HG03103 (cell line): ENCODE data around the gene HPS6.
"Not testable (repeated sequence)": the region's sequence is repeated elsewhere in the genome, so short reads cannot be mapped to it uniquely, and the experiment has no call there.

Source experiments
- ATAC-seq: cut with Tn5 transposase; IDR thresholded peaks from one replicate; pipeline ENCODE4 v1.9.1; 2021; ENCODE audit warnings: low read depth; ENCODE audit not compliant: unreplicated experiment

HPS6 gene

DNA sequence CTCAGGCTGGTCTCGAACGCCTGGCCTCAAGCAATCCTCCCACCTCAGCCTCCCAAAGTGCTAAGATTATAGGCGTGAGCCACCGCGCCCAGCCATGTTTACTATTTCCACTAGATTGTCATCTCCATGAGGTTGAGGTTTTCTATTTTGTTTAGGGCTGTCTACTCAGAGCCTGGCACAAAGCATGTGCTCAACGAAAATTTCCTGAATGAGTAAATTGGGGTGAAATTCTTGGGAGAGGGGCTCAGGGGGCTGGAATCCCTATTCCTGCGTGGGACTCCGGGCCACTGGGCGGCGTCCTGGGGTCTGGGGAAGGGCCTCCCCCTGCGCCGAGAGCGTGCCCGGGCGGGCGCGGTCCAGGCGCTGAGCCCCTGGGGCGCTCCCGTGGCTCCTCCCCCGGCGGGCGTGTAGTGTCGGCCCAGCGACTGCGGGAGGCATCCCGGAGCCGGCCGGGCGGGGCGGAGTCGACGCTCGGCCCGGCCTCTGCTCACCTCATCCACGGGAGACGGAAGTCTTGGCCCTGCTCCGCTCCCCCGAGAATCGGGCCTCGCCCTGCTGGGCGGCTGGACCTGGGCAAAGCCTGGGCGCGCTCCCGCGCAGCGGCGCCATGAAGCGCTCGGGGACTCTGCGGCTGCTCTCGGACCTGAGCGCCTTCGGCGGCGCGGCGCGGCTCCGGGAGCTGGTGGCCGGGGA lies at the start of gene HPS6:
HPS6 (plus strand) TSS at position 482 of the 693 bp plus-strand sequence; CDS start at position 608, 126 bp downstream.
- peak; percentile 92 for ATAC-seq

DNA sequence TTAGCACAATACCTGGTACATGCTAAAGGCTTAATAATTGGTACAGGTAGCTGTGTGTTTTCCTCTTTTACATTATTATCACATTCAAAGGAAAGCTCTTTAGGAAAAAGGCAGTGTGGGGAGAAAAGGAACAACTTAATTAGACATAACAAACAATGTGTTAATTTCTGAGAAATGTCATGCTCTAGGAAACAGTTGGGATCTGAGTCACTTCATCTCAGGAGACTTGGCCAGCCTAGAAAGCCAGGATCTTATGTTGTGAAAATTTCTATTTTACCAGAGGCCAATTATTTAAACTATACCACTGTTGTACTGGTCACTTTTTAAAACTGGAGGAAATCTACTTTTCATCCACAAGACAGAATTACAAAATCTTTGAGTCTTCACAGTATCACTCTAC lies 48.7 kb upstream of the HPS6 start:
- ATAC-seq, result no peak

DNA sequence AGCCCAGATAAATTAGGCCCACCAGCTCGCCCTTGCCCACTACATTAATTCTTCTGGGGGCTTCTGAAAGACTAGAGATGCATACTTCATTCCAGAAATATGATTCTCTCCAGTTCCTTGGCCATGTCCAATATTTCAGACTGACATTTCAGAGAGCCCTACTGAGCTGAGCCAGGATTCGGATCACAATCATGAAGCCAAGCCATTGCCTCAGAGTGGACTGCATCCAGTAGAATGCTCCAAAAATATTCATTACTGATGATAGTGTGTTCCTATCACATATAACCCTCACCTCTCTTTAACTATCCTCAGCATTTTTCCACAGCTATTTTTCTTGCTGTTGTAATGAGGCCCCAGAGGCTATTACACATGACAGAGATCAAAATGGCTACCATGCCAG lies 47.9 kb upstream of the HPS6 start:
- ATAC-seq, result no peak

DNA sequence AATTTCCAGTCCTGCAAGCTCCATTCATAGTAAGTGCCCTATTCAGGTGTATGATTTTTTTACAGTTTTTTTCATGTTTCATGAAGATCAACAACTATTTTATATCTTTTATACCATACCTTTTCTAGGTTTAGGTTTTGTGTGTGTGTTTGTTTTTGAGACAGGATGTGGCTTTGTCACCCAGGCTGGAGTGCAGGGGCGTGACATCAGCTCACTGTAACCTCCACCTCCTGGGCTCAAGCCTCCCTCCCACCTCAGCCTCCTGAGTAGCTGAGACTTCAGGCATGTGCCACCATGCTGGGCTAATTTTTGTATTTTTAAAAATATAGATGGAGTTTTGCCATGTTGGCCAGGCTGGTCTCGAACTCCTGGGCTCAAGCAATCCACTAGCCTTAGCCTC lies 44.2 kb upstream of the HPS6 start:
- no peak for ATAC-seq

DNA sequence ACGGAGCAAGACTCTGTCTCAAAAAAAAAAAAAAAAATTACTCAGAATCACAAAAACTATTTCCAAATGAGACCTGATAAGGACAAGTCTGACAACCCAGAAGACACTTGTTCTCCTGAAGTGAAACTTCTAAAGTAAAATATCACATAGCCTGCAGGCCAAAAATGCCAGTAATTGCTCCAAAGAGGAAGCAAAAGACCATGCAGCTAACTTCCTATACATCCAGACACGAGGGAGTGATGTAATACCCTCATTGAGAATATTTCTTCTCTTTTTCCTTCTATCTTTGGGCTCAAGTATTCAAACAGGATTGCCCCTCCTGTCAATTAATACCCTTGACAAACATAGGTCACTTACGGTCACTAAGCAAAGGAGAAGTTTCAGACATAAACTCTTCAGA lies 40.4 kb upstream of the HPS6 start:
- no peak for ATAC-seq

DNA sequence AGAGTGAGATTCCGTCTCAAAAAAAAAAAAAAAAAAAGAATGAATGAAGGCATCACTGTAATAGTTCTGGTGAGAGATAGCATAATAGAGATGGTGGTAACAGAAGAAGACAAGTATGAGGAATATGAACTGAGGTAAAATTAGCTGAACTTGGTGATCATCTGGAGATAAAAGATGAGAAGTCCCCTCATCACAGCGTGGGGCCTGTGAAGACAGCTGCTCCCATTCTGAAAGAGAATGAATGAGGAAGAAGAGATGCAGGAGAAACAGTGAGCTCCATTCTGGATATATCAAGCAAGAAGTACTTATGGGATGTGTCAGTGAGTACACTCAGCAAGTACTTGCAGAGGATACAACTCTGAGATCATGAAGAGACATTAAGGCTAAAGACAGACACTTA lies 37.9 kb upstream of the HPS6 start:
- no peak for ATAC-seq

DNA sequence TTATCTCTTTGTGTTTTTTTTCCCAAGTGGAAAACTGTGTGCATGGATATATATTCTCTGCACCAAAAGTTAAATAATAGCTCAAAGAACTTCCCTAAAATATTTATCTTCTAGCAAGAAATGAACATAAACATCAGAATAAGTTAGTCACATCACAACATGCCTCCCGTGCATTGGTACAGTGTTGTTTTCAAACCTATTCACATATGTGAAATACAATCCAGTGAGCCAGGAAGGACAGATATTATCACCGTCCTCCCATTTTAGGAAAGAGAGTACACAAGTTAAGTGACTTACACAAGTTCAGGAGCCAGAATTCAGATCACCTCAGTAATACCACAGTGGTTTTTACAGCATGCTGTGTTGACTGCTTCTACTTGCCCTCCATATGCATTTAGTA lies 31.4 kb upstream of the HPS6 start:
- no peak for ATAC-seq

DNA sequence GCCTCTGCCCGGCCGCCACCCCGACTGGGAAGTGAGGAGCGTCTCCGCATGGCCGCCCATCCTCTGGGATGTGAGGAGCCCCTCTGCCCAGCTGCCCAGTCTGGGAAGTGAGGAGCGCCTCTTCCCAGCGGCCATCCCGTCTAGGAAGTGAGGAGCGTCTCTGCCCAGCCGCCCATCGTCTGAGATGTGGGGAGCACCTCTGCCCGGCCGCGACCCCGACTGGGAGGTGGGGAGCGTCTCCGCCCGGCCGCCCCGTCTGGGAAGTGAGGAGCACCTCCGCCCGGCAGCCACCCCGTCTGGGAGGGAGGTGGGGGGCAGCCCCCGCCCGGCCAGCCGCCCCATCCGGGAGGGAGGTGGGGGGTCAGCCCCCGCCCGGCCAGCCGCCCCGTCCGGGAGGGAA lies 29.3 kb upstream of the HPS6 start:
- not testable (repeated sequence) for ATAC-seq

DNA sequence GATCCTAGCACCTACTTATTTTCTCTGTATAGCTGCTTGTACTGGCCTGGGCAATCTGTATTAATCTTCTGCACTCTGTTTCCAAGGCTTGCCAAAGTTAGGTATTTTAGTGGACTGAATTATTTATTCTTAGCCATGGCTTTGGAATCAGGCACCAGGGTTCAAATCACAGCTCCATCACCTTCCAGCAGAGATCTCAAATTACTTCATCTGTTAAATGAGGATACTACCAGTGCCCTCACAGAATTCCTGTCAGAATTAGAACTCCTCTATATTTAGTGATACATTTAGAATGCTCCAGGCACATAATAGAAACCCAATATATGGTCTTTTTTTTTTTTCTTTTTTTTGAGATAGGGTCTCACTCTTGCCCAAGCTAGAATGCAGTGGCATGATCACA lies 26.7 kb upstream of the HPS6 start:
- ATAC-seq, result no peak

DNA sequence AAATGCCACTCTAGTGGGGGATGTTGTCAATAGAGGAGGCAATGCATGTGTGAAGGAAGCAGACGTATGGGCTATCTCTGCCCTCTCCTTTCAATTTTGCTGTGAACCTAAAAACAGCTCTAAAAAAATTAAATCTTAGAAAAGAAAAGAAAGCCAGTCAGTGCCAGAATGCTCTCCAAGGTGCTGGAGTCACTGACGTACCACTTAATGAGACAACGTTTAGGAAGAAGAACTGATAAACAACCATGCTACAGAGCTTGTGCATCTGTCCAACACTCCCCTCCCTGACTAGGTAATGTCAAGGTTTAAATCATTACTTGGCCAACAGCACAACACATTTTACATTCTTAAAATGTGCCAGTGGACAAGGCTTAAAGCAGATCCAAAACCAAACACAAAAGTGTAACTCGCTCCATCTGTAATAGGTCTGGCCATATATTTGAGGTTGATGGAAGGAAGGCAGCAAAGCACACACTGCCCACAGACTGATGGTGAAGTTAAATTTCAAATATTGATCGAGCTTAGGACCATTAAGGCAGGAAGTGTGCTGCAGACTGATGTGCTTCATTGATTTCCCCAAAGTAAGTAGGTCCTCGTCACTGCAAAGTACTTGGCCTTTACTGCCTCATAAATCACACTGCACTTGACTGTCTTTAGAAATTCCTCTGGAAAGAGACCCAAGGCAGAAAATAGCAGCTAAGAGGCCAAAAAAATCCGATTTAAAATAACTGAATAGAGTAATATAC lies 24.7 kb upstream of the HPS6 start:
- ATAC-seq, result no peak

DNA sequence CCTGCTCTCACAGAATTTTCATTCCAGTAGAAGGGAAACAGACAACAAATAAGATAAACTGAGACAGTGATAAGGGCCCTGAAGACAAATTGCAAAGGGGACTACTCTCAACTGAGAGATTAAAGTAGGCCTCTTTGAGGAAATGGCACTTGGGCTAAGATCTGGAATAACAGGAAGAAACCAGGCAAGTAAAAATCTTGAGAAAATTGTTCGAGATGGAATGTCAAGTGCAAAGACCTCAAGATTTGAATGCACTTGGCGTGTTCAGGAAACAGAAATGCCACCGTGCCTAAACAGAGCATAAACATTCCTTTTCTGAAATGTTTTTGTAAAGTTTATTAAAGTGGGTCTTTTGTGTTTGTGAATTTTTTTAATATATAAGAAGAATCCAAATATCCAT lies 19.9 kb upstream of the HPS6 start:
- no peak for ATAC-seq

DNA sequence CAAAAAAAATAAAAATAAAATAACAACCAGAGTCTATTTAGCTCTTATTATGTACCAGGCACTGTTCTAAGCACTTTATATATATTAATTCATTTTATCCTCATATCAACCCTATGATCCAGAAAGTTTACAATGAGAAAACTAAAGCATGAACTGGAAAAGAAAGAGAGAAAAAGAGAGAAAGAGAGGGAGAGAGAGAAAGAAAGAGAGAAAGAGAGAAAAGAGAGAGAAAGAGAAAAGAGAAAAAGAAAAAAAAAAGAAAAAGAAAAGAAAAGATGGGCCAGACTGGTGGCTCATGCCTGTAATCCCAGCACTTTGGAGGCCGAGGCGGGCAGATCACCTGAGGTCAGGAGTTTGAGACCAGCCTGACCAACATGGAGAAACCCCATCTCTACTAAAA lies 19.1 kb upstream of the HPS6 start:
- ATAC-seq, result no peak

DNA sequence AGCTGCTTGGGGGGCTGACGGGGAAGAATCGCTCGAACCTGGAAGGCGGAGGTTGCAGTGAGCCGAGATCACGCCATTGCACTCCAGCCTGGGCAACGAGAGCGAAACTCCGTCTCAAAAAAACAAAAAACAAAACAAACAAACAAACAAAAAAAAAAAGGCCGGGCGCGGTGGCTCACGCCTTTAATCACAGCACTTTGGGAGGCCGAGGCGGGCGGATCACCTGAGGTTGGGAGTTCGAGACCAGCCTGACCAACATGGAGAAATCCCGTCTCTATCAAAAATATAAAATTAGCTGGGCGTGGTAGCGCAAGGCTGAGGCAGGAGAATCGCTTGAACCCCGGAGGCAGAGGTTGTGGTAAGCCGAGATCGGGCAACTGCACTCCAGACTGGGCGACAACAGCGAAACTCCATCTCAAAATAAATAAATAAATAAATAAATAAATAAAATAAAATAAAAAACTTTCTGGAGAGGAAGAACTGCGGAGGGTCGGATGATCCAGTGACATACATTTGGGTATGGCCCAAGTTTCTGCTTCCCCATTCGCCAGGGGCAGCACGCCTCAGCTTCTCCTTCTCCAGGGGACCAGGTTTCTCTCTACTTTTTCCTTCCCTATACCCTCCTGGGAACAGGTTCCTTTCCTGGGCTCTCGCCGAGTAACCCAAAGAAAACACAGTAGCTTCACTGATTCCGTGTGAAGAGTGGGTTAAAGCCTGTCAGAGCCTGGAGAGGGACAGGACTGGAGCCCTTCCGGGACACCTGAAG lies 10.1 kb upstream of the HPS6 start:
- ATAC-seq, result not testable (repeated sequence)

DNA sequence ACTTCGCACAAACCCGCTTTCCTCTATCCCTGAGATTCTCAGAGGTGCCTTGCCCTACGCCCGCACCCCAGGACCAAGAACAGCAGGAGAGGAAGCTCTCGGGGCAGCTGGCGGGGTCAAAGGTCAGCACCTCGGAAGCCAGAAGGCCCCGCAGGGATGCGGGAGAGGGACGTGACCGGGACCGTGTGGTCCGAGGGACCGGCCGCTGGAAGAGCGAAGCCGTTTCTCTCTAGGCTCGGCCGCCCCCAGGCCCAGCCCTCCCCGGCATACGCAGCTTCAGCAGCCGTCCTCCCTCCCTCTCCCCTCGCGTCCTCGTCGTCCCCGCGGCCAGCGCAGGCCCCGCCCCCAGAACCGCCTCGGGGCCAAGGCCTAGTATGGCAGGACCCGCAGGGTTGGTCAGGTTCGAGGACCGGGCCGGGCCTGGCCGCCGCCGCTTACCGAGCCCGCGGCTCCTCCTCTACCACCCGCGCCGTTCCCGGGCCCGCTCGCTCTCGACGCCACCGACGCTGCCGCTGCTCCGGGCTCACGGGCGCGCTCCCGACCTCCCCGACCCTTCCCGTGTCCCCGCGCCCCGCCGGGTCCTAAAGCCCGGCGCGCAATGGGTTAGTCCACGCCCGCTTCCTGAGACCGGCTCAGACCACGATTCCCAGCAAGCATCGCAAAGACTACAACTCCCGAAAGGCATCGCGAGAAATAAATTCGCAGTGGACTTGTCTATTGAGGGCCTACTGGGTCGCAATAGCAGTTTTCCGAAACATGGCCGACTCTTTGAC lies 9.3 kb upstream of the HPS6 start, which contains the start of gene ARMH3:
ARMH3 (minus strand) TSS at position 527 of the 773 bp plus-strand sequence. CDS start 16,059 bp downstream, outside the sequence.
- peak; percentile 80 for ATAC-seq

DNA sequence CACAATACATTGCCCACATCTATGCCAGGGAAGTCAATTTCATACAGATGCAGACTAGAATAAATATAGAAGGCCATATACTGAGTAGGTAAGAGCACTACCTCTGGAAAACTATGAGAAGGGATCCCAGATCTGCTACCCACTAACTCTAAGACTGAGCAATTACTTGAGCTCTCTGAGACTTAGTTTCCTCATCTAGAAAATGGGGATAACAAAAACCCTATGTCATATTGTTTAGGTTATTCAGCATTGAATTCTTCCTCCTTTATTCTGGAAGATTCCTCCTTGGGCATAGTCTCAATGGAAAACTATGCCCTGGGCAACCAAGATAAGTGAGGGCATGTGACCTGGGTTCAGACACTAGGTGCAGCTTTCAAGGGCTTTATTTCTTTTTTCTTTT lies 5.2 kb upstream of the HPS6 start:
- ATAC-seq, result no peak

DNA sequence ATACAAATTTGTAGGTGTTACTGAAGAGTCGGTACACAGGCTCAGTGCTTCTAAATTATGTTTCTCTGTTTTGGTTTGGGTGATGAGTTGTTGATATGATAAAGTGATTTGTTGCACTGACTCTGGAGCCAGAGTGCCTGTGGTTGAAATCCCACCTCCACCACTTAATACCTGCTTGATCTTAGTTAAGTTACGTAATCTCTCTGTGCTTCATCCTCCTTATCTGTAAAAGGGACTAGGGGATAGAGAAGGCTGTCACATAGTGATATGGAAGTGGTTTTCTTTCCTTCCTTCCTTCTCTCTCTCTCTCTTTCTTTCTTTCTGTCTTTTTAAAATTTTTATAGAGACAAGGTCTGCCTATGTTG lies 664 bp upstream of the HPS6 start:
- ATAC-seq, result no peak

DNA sequence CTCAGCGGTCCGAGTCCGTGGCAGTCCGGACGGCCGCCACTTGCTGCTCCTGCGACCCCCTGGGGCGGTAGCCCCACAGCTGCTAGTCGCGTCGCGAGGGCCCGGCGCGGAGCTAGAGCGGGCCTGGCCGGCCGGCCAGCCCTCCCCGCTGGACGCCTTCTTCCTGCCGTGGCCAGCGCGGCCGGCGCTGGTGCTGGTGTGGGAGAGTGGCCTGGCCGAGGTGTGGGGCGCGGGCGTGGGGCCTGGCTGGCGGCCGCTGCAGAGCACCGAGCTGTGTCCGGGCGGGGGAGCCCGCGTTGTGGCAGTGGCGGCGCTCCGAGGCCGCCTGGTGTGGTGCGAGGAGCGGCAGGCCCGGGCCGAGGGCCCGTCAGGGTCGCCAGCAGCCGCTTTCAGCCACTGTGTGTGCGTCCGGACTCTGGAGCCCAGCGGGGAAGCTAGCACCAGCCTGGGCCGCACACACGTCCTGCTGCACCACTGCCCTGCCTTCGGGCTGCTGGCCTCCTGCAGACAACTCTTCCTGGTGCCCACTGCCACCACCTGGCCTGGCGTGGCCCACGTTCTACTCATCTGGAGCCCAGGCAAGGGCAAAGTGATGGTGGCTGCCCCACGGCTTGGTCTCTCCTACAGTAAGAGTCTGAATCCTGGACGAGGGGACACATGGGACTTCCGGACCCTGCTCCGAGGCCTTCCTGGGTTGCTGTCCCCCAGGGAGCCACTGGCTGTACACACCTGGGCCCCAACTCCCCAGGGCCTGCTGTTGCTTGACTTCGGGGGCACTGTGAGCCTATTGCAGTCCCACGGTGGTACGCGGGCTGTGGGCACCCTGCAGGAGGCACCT lies 631 bp downstream of the HPS6 start:
- ATAC-seq, result peak; percentile 14

DNA sequence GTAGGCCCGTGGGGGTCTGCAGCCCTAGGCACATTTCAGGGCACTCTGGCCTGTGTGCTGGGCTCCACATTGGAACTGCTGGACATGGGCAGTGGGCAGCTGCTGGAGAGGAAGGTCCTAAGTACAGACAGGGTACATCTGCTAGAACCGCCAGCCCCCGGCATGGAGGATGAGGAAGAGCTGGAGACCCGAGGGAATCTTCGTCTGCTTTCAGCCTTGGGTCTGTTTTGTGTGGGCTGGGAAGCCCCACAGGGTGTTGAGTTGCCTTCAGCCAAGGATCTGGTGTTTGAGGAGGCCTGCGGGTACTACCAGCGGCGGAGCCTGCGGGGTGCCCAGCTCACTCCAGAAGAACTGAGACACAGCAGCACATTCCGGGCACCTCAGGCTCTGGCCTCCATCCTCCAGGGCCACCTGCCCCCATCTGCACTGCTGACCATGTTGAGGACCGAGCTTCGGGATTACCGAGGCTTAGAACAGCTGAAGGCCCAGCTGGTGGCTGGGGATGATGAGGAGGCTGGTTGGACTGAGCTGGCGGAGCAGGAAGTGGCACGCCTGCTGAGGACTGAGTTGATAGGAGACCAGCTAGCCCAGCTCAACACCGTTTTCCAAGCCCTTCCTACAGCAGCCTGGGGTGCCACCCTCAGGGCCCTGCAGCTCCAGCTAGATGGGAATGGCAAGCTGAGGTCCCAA lies 1.4 kb downstream of the HPS6 start:
- no peak for ATAC-seq
